Fibroblast of lung (primary cell): Measurements from ENCODE around the gene WDFY2. TPM values are rescaled to one million over a fixed set of nuclear protein-coding genes. Genes with fewer than 3 reads are reported as not detected.

Source experiments
- DNase-seq, 2 donors: peaks; one replicate each; pipeline versions ENCODE4 v3.0.0 to v3.0.0-alpha.2; 2010; ENCODE audit warnings: low read depth in 2 of 2
- H2AFZ ChIP-seq: 2 replicates; pipeline ENCODE4 v1.5.1; 2012; ENCODE audit warnings: low read length, control low read depth, inconsistent platforms
- H3K27ac ChIP-seq: 2 replicates; pipeline ENCODE4 v1.5.1; 2011; ENCODE audit warnings: low read length, control low read depth; ENCODE audit not compliant: insufficient read depth
- H3K27me3 ChIP-seq: 2 replicates; pipeline ENCODE4 v1.5.1; 2011; ENCODE audit warnings: mild to moderate bottlenecking, low read length; ENCODE audit not compliant: control insufficient read depth, insufficient read depth
- H3K36me3 ChIP-seq: 2 replicates; pipeline ENCODE4 v1.5.1; 2011; ENCODE audit warnings: low read length; ENCODE audit not compliant: control insufficient read depth, insufficient read depth
- H3K4me1 ChIP-seq: 2 replicates; pipeline ENCODE4 v1.5.1; 2011; ENCODE audit warnings: low read length; ENCODE audit not compliant: control insufficient read depth, insufficient read depth; ENCODE audit errors: extremely low read depth
- H3K4me2 ChIP-seq: 2 replicates; pipeline ENCODE4 v1.5.1; 2011; ENCODE audit warnings: low read length, control low read depth; ENCODE audit not compliant: insufficient read depth; ENCODE audit errors: extremely low read depth
- H3K4me3 ChIP-seq, 4 experiments: fragments of 200-600 bp in 1 of 4; sonication (generic) in 1 of 4; replicated peaks in 1 of 4; 2 replicates each; pipeline ENCODE4 v1.5.1; 2011 to 2016; ENCODE audit warnings: low read length in 4 of 4, low read depth in 3 of 4, mild to moderate bottlenecking in 3 of 4, control low read depth in 2 of 4, inconsistent platforms in 1 of 4, mixed read lengths in 1 of 4; ENCODE audit not compliant: insufficient read depth in 1 of 4; ENCODE audit errors: control extremely low read depth in 1 of 4
- H3K79me2 ChIP-seq: 2 replicates; pipeline ENCODE4 v1.5.1; 2012; ENCODE audit warnings: mild to moderate bottlenecking, low read length, inconsistent platforms; ENCODE audit not compliant: control insufficient read depth, insufficient read depth
- H3K9ac ChIP-seq: 2 replicates; pipeline ENCODE4 v1.5.1; 2011; ENCODE audit warnings: mild to moderate bottlenecking, low read length, control low read depth; ENCODE audit not compliant: insufficient read depth
- H3K9me3 ChIP-seq: 2 replicates; pipeline ENCODE4 v1.5.1; 2012; ENCODE audit warnings: low read depth, low read length; ENCODE audit not compliant: control insufficient read depth, insufficient read depth
- H4K20me1 ChIP-seq: 2 replicates; pipeline ENCODE4 v1.5.1; 2011; ENCODE audit warnings: low read length; ENCODE audit not compliant: control insufficient read depth, insufficient read depth; ENCODE audit errors: extremely low read depth
- EZH2 ChIP-seq: IDR thresholded peaks from 2 replicates; pipeline ENCODE4 v1.5.1; 2012; ENCODE audit warnings: low read length, control low read depth, mild to moderate bottlenecking; ENCODE audit errors: missing control alignments
- polyA plus RNA-seq, 2 donors: library from polyadenylated mRNA; depleted of rRNA in 1 of 2; stranded (reverse) in 1 of 2; unstranded in 1 of 2; fragments of >200 nt; gene quantifications; 2 replicates each; pipeline ENCODE4 v1.2.1, GENCODE V29; 2011 to 2012; ENCODE audit warnings: missing spikeins in 1 of 2
- total RNA-seq: library from RNA; depleted of rRNA; stranded (reverse); fragments of >200 nt; gene quantifications from 2 replicates; pipeline ENCODE4 v1.2.1, GENCODE V29; 2014
- TF ChIP-seq, protein P1 (sequence below), 2 donors: IDR thresholded peaks in 1 of 2; conservative IDR thresholded peaks in 1 of 2; 1 replicate in 1 of 2; 2 replicates in 1 of 2; pipeline ENCODE4 v1.5.1; 2011 to 2012; ENCODE audit warnings: low read length in 2 of 2, control low read depth in 1 of 2, inconsistent platforms in 1 of 2, low read depth in 1 of 2, mild to moderate bottlenecking in 1 of 2

The WDFY2 gene
- total and polyA plus RNA-seq, 2 donors (not counting 1 experiment from before 2014, with no cell fraction given): 4.9 to 9.2 TPM

DNA sequence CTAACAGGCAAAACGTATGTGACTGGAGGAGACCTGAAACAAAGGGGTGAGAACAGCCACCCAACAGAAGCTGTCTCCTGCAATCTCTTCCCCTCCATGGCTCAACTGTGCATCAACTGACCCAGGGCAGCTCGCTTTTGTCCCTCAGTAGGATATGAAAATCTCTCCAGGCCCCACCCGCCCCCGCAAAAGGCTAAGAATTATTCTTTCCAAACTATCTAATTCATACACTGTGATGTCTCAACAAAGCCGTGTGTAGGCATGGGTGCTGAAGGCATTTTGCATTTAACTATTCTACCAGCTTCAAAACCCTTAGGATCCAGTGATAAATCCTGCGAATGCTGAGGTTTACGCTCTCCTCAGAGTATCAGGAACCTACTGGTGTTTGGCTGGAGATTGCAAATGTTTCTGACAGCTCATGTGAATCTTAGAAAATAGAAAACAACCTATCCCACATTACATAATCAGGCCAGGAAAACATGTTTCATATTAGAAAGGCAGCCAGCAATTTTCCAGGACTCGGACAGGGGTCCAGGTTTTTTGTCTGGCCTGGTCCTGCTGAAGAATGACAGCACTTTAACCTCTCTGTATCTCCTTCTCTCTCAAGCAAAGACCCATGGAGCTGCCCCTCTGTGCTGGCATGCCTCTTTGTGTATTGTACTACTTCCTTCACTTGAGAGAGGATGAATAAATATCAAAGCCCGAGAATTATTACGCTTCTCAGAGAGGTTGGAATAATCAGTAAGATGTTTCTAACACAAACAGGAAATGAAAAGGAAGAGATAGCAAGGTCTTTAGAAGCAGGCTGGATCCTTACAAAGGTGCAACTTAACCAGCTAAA, 202.4 kb downstream of the WDFY2 start:
- Histone ChIP-seq H3K9ac (no peak overlapping the region), H3K4me1 (peaks cover 8% of the 10 kb centered on the region), H4K20me1 (no peaks in the 10 kb centered on the region), H3K4me2 (peak overlapping the region; percentile 58), H3K4me3 (no peak overlapping the region), H3K27me3 (no peaks in the 10 kb centered on the region), H3K36me3 (no peaks in the 10 kb centered on the region), H3K9me3 (no peaks in the 10 kb centered on the region), H3K27ac (no peak overlapping the region), H3K79me2 (no peaks in the 10 kb centered on the region), H2AFZ (peak overlapping the region; percentile 62)
- TF ChIP-seq, protein P1, sequence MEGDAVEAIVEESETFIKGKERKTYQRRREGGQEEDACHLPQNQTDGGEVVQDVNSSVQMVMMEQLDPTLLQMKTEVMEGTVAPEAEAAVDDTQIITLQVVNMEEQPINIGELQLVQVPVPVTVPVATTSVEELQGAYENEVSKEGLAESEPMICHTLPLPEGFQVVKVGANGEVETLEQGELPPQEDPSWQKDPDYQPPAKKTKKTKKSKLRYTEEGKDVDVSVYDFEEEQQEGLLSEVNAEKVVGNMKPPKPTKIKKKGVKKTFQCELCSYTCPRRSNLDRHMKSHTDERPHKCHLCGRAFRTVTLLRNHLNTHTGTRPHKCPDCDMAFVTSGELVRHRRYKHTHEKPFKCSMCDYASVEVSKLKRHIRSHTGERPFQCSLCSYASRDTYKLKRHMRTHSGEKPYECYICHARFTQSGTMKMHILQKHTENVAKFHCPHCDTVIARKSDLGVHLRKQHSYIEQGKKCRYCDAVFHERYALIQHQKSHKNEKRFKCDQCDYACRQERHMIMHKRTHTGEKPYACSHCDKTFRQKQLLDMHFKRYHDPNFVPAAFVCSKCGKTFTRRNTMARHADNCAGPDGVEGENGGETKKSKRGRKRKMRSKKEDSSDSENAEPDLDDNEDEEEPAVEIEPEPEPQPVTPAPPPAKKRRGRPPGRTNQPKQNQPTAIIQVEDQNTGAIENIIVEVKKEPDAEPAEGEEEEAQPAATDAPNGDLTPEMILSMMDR (conservative IDR thresholded peaks at IDR 0.05 in 1 of 2, IDR thresholded peaks at IDR 0.05 in 1 of 2; ENCODE audit: low read depth in 1 of 2, low read length in 2 of 2): no peak
- TF ChIP-seq EZH2: no peak
- DNase-seq: peak in 1 of 2 donors; percentile 5

DNA sequence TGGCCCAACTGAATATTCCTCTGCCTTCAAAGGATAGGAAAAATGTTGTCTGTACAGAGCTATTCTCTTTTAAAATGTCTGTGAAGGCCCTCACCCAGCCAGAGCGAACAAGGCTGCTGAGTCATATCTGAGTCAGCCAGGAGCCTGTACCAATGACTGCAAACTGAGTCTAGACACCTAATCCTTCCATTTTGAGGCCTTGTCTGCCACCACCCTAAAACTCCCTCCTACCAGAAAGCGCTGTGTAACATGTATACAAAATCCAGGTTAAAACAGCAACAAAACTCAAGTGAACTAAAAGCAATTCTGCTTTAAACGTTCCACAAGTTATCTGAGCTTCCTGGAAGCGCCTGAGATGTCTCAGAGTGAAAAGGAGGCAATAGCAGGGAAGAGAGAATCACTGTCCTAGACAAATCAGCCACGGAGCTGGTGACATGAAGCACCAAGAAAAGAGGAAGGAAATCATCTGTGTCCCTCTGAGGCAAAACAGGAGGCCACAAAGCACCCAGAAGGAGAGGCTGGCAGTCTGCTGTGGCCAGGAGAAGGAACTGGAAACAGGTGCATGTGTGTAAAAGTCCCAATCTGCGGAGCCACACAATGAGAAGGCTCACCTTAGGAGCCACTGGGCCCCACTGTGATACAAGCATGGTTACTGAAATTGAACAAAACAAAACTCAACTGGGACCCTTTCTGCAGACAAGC, 209.5 kb downstream of the WDFY2 start:
- no peak overlapping the region for H3K4me3 ChIP-seq
- no peak overlapping the region for H3K27ac ChIP-seq
- no peak overlapping the region for H3K9ac ChIP-seq
- H3K9me3 ChIP-seq: no peaks in the 10 kb centered on the region
- TF ChIP-seq, protein P1 (conservative IDR thresholded peaks at IDR 0.05 in 1 of 2, IDR thresholded peaks at IDR 0.05 in 1 of 2; ENCODE audit: low read depth in 1 of 2, low read length in 2 of 2): no peak
- no peak for TF ChIP-seq EZH2
- H3K36me3 ChIP-seq: no peaks in the 10 kb centered on the region
- H3K4me1 ChIP-seq: peaks cover 4% of the 10 kb centered on the region
- H2AFZ ChIP-seq: no peak overlapping the region
- no peak overlapping the region for H3K4me2 ChIP-seq
- no peaks in the 10 kb centered on the region for H4K20me1 ChIP-seq
- no peaks in the 10 kb centered on the region for H3K27me3 ChIP-seq
- peak; percentile 79 to 91 for DNase-seq
- H3K79me2 ChIP-seq: no peaks in the 10 kb centered on the region

DNA sequence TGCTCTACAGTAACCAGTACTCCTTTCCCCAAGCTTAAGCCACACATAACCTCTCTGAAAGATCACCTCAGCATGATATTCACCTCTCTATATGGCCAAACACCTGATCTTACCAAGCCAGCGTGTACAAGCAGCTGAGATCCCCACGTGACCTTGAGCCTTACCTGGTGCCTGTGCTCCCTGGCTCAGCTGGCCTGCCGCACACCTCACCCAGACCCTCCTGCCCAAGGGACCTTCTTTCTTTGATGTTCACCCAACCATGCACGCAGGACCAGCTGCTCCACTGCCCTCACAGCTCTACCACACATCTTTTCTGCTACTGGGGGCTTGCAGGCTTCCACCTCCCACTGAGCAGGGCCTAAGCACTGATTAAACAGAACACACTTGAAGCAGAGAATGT, 210.7 kb downstream of the WDFY2 start:
- no peak overlapping the region for H3K4me2 ChIP-seq
- TF ChIP-seq EZH2: no peak
- TF ChIP-seq, protein P1 (conservative IDR thresholded peaks at IDR 0.05 in 1 of 2, IDR thresholded peaks at IDR 0.05 in 1 of 2; ENCODE audit: low read depth in 1 of 2, low read length in 2 of 2): no peak
- DNase-seq: no peak
- H3K27me3 ChIP-seq: no peaks in the 10 kb centered on the region
- no peak overlapping the region for H3K9ac ChIP-seq
- no peaks in the 10 kb centered on the region for H4K20me1 ChIP-seq
- no peak overlapping the region for H3K4me3 ChIP-seq
- H3K27ac ChIP-seq: no peak overlapping the region
- H3K36me3 ChIP-seq: no peaks in the 10 kb centered on the region
- no peaks in the 10 kb centered on the region for H3K79me2 ChIP-seq
- no peaks in the 10 kb centered on the region for H3K9me3 ChIP-seq
- no peak overlapping the region for H2AFZ ChIP-seq
- peaks cover 4% of the 10 kb centered on the region for H3K4me1 ChIP-seq
